Erythroblast (primary cell): ENCODE measurements around the gene ZNF730.
"Not testable (repeated sequence)": the region's sequence is repeated elsewhere in the genome, so short reads cannot be mapped to it uniquely, and the experiment has no call there.

Source experiments
- DNase-seq, 2 experiments: peaks; one replicate each; lab custom pipeline; 2025; lab: John Stamatoyannopoulos, UW
- GATA1 ChIP-seq: IDR thresholded peaks from 2 replicates; pipeline ENCODE4 v1.6.1; 2011; ENCODE audit warnings: low read depth, mild to moderate bottlenecking, control low read depth, low read length, moderate library complexity
- POLR2A ChIP-seq: IDR thresholded peaks from 2 replicates; pipeline ENCODE4 v1.6.1; 2011; ENCODE audit warnings: mild to moderate bottlenecking, low read length

Gene ZNF730

GRCh38 chr19:23145617-23146415 is 29.0 kb downstream of the ZNF730 start:
- no peak for DNase-seq
- TF ChIP-seq GATA1 (no peak), POLR2A (no peak)

GRCh38 chr19:23160766-23161165 is 43.9 kb downstream of the ZNF730 start:
- no peak for TF ChIP-seq GATA1
- TF ChIP-seq POLR2A, result no peak
- DNase-seq, result no peak

GRCh38 chr19:23168286-23168685 is 51.5 kb downstream of the ZNF730 start:
- DNase-seq, result not testable (repeated sequence)

- TF ChIP-seq GATA1, result no peak
- TF ChIP-seq POLR2A, result no peak
- DNase-seq, result no peak
These were observed 66.4 kb downstream of the ZNF730 start for GRCh38 chr19:23183251-23183650.

DNA sequence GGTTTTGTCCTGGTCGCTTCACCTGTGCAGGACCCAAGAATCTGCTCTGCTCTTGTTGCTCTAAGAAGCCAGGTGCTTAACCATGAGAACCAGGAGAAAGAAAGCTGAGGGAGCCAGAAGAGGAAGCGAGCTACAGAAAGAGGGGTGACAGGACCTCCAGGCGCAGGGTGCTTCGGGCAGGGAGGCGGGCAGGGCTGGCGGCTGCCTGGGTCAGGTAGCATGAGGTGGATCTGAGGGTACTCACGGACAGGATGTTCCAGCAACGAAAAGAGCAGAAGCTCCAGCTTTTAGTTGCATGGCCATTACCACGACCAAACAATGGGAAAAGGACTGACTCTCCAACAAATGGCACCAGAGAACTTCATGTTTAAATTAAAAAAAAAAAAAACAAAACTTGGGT is 73.5 kb downstream of the ZNF730 start:
- no peak for TF ChIP-seq GATA1
- TF ChIP-seq POLR2A, result no peak

More for the DNA sequence above, 73.5 kb downstream of the ZNF730 start:
- no peak for DNase-seq
